HG02610 (cell line): ENCODE measurements around the gene PCDH9.
"Not testable (repeated sequence)": the region's sequence is repeated elsewhere in the genome, so short reads cannot be mapped to it uniquely, and the experiment has no call there.

ENCODE experiments used
- ATAC-seq: cut with Tn5 transposase; IDR thresholded peaks from one replicate; pipeline ENCODE4 v1.9.1; 2021; ENCODE audit warnings: mild to moderate bottlenecking, moderate library complexity; ENCODE audit not compliant: unreplicated experiment

The PCDH9 gene

DNA sequence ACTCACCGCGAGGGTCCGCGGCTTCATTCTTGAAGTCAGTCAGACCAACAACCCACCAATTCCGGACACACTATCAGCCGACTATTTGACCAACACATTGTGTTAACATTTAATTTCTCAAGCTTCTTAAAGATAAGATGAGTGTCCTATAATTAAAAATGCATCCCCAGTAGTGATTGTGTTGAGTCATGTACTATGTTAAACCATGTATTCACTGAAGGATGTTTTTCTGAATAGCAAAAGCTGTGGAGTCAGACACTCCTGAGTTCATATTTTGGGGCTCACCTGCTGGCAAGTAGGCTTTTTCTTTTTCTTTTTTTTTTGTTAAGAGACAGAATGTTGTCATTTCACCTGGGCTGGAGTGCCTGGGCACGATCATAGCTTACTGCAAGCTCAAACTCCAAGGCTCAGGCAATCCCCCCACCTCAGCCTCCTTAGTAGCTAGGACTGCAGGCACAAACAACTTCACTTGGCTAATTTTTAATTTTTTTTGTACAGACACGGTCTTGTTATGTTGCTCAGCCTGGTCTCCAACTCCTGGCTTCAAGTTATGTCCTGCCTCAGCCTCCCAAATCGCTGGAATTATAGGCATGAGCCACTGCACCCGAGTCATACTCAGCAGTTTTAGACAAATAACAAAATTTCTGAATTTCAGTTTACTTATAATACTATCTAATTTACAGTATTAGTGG is 606.9 kb downstream of the PCDH9 start:
- ATAC-seq, result no peak

DNA sequence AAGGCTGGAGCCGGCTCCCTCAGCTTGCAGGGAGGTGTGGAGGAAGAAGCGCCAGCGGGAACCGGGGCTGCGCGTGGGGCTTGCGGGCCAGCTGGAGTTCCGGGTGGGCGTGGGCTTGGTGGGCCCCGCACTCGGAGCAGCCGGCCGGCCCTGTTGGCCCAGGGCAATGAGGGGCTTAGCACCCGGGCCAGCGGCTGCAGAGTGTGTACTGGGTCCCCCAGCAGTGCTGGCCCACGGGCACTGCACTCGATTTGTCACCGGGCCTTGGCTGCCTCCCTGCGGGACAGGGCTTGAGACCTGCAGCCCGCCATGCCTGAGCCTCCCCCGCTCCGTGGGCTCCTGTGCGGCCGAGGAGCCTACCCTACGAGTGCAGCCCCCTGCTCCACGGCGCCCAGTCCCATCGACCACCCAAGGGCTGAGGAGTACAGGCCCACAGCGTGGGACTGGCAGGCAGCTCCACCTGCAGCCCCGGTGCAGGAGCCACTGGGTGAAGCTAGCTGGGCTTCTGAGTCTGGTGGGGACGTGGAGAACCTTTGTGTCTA is 608.2 kb downstream of the PCDH9 start:
- ATAC-seq, result not testable (repeated sequence)

GRCh38 chr13:66618702-66619101 is 611.4 kb downstream of the PCDH9 start:
- no peak for ATAC-seq

DNA sequence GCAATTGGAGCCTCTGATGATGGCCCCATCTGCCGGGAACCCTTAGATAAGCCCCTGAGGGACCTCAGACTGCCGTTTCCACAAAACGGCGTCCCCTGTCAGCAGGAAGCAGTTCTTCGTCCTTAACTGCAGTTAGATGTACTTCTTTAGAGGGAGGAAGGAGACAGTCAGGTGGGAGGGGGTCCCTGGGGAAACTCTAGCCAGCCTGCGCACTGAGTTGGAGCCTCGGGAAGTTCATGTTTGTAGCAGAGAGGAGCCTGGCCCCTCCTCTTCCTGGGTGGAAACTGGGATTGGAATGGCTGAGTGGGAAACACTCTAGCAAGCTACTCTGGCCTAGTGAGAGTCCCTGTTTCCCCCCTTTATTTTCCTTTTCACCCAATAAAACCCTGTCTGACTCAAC is 612.4 kb downstream of the PCDH9 start:
- no peak for ATAC-seq

GRCh38 chr13:66612983-66613382 is 617.2 kb downstream of the PCDH9 start:
- ATAC-seq, result no peak

DNA sequence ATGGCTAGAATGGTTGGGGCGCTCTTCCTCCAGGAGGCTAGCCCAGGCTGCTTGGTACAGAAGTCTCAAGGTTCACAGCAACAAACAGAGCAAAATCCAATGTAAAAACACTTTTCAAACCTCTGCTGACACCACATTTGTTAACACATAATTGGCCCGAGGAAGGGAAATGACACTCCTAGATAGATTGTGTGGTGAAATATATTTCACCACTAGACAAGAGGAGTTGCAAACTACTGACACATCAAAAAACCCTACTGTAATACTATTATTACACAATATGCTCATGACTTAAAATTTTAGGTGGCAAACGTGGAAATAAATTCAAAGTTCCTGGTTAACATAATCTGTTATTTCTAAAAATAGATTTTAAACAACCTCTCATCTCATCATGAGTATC is 643.6 kb downstream of the PCDH9 start:
- ATAC-seq, result no peak

- no peak for ATAC-seq
Observed at GRCh38 chr13:66585669-66586203, 644.4 kb downstream of the PCDH9 start.

- no peak for ATAC-seq
Observed at GRCh38 chr13:66581675-66582074, 648.5 kb downstream of the PCDH9 start.

- no peak for ATAC-seq
Observed at GRCh38 chr13:66578305-66578704, 651.8 kb downstream of the PCDH9 start.

GRCh38 chr13:66577358-66577757 is 652.8 kb downstream of the PCDH9 start:
- peak; percentile 56 for ATAC-seq

DNA sequence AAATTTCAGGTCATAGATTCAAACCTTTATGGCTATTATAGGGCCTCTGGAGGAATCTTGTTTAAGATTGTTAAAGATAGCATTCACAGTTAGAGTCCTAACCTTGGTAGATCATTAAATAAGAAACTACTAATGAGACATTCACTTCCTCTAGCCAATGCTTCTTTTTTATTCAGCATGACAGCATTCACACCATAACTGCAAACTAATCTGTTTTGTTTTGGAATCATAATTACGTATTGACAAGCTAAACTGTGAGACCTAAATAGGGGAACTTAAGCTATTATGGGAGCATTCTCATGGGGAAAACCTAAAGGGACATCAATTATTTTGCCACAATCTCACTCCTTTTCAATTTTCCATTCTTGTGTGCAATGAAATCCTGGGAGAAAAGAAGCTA is 653.8 kb downstream of the PCDH9 start:
- no peak for ATAC-seq

GRCh38 chr13:66574606-66575005 is 655.5 kb downstream of the PCDH9 start:
- ATAC-seq, result no peak

- ATAC-seq, result no peak
Observed at GRCh38 chr13:66567899-66568612, 662.1 kb downstream of the PCDH9 start.

DNA sequence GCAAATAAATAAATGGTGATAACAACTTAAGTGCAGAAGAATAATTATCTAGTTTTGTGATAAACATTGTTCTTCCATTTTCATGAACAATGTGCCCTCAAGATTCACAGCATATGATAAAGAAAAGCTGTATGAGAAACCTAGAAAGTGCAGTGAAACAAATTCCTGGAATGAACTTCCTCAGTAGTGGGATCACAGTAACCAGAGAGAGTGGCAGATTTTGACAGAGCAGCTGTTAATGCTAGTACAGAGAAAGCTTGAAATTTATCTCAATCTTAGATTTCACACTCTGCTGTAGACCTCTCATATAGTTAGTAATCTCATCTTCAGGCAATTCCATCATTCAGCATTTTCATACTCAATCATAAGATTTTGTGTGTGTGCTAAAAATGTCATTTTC is 664.9 kb downstream of the PCDH9 start:
- ATAC-seq, result no peak

- no peak for ATAC-seq
Observed at GRCh38 chr13:66563076-66563475, 667.1 kb downstream of the PCDH9 start.

DNA sequence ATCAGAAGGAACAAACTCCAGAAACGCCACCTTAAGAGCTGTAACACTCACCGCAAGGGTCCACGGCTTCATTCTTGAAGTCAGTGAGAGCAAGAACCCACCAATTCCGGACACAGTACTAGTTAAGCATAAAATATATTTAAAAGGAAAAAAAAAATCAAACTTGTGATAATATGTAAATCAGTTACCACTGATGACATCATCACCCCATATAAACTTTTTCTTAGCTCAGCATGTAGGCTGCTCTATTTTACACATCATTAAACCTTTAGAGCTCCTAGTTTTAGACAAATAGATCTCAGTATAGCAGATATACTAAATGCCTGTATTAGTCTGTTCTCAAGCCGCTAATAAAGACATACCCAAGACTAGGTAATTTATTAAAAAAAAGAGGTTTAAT is 668.1 kb downstream of the PCDH9 start:
- no peak for ATAC-seq

GRCh38 chr13:66560991-66561390 is 669.1 kb downstream of the PCDH9 start:
- ATAC-seq, result no peak

GRCh38 chr13:66560189-66560588 is 669.9 kb downstream of the PCDH9 start:
- ATAC-seq, result no peak

DNA sequence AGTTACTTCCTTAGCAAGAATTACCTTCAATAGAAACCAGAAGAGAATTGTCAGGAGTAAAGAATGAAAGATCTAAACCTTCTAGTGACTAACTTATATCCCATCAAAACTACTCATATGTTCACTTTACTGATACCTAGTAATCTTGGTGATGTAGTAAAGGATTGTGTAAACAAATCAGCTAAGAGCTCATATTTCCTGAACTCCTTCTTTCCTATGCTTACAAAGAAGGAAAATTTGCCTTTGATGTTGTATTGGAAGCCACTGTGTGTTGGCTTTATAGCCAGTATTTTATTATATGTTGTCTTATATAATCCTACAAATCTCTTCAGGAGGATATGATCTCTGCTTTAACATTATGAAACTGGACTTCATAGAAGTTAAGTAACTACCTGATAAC is 671.0 kb downstream of the PCDH9 start:
- ATAC-seq, result no peak

- no peak for ATAC-seq
Observed at GRCh38 chr13:66558506-66558905, 671.6 kb downstream of the PCDH9 start.

DNA sequence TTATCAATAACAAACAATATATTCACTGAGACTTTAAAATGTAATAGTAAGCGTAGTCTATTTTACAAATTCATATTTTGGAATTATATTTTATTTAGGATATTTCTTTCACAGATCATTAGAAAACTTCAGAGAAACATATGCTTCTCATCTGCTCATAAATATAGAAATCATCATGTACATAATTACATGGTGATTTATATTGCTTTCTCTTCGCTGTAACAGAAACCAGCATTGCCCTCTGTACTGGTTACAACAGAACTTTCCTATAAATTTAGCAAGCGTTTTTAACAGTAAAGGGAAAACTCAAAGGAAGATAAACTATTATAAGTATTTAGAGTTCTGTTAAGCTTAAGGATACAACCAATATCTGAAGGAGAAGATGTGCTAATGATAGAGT is 672.8 kb downstream of the PCDH9 start:
- no peak for ATAC-seq

DNA sequence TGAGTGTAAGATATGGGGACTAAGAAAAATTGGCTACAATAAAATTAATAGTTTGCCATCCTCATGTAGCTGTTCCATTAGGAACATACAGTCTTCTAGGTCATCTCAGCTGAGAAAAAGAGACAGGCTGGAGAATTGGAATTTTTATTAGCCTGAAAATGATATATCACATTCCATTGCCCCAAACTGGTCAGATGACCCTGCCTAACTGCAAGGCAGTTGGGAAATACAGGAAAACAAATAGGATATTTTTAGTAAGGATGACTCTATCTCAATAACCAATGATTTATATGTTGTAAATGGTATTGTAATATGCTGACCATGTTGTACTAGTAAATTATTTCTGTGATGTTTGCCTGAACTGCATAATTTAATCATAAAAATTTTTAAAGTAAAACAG is 673.8 kb downstream of the PCDH9 start:
- ATAC-seq, result no peak
